Choroid plexus epithelial cell (primary cell): Measurements from ENCODE around the gene SEC14L5.

ENCODE experiments used
- DNase-seq: peaks from one replicate; pipeline ENCODE4 v3.0.0-alpha.2; 2010; ENCODE audit warnings: low read depth
- H3K4me3 ChIP-seq: 2 replicates; pipeline ENCODE4 v1.5.1; 2011; ENCODE audit warnings: low read depth, mild to moderate bottlenecking, control low read depth, low read length, moderate library complexity
- CTCF ChIP-seq: conservative IDR thresholded peaks from 2 replicates; pipeline ENCODE4 v1.5.1; 2011; ENCODE audit warnings: low read depth, mild to moderate bottlenecking, control low read depth, inconsistent platforms, low read length, moderate library complexity

The SEC14L5 gene

GRCh38 chr16:5045499-5046115 lies 87.5 kb downstream of the SEC14L5 start:
- TF ChIP-seq CTCF, result no peak
- DNase-seq, result no peak
- H3K4me3 ChIP-seq, result no peak overlapping the region

- no peak for TF ChIP-seq CTCF
- no peak for DNase-seq
- no peak overlapping the region for H3K4me3 ChIP-seq
These were observed 88.8 kb downstream of the SEC14L5 start for GRCh38 chr16:5046914-5047313.

- H3K4me3 ChIP-seq, result no peak overlapping the region
- TF ChIP-seq CTCF, result no peak
These were observed 97.0 kb downstream of the SEC14L5 start for GRCh38 chr16:5054876-5055865.

GRCh38 chr16:5056352-5056751 lies 98.2 kb downstream of the SEC14L5 start:
- DNase-seq, result peak; percentile 35

More at GRCh38 chr16:5054876-5055865, 97.0 kb downstream of the SEC14L5 start:
- DNase-seq, result no peak

GRCh38 chr16:5058476-5058875 lies 100.3 kb downstream of the SEC14L5 start:
- H3K4me3 ChIP-seq, result no peak overlapping the region
- peak; percentile 47 for DNase-seq
- TF ChIP-seq CTCF, result peak; percentile 55

More at GRCh38 chr16:5056352-5056751, 98.2 kb downstream of the SEC14L5 start:
- no peak overlapping the region for H3K4me3 ChIP-seq
- peak; percentile 65 for TF ChIP-seq CTCF

GRCh38 chr16:5059386-5060072 lies 101.4 kb downstream of the SEC14L5 start:
- TF ChIP-seq CTCF, result no peak
- no peak for DNase-seq
- H3K4me3 ChIP-seq, result no peak overlapping the region
